IMR-90 (cell line): ENCODE data around the gene PYGB.

Source experiments
- BHLHE40 ChIP-seq: fragments of 150-350 bp; IDR thresholded peaks from 2 replicates; pipeline ENCODE4 v1.6.1; 2016; ENCODE audit warnings: mild to moderate bottlenecking, low read depth, low read length
- CEBPB ChIP-seq: IDR thresholded peaks from 2 replicates; pipeline ENCODE4 v1.6.1; 2012; ENCODE audit warnings: low read depth, low read length, improper control_type of control experiment
- CHD1 ChIP-seq: IDR thresholded peaks from 2 replicates; pipeline ENCODE4 v1.6.1; 2012; ENCODE audit warnings: low read depth, low read length, improper control_type of control experiment
- FOS ChIP-seq: fragments of 150-350 bp; IDR thresholded peaks from 2 replicates; pipeline ENCODE4 v1.6.1; 2016; ENCODE audit warnings: low read depth, low read length
- MAFK ChIP-seq: IDR thresholded peaks from 2 replicates; pipeline ENCODE4 v1.6.1; 2012; ENCODE audit warnings: low read depth, low read length, improper control_type of control experiment
- MAZ ChIP-seq: IDR thresholded peaks from 2 replicates; pipeline ENCODE4 v1.6.1; 2012; ENCODE audit warnings: low read depth, mild to moderate bottlenecking, low read length, improper control_type of control experiment, moderate library complexity, borderline replicate concordance
- POLR2A ChIP-seq: IDR thresholded peaks from 2 replicates; pipeline ENCODE4 v1.6.1; 2012; ENCODE audit warnings: mild to moderate bottlenecking, low read depth, low read length
- RAD21 ChIP-seq: IDR thresholded peaks from 2 replicates; pipeline ENCODE4 v1.6.1; 2012; ENCODE audit warnings: low read length, improper control_type of control experiment
- RFX5 ChIP-seq: IDR thresholded peaks from 2 replicates; pipeline ENCODE4 v1.8.0; 2012; ENCODE audit warnings: low read depth, mild to moderate bottlenecking, low read length, moderate library complexity
- SMC3 ChIP-seq: fragments of 150-350 bp; IDR thresholded peaks from 2 replicates; pipeline ENCODE4 v1.6.1; 2016; ENCODE audit warnings: low read depth, mild to moderate bottlenecking, antibody characterized with exemption, low read length, moderate library complexity
- USF2 ChIP-seq: fragments of 150-350 bp; IDR thresholded peaks from 2 replicates; pipeline ENCODE4 v1.6.1; 2017; ENCODE audit warnings: mild to moderate bottlenecking, antibody characterized with exemption, low read length, low read depth
- TF ChIP-seq, protein P1 (sequence below): conservative IDR thresholded peaks from 2 replicates; pipeline ENCODE4 v1.5.1; 2012; ENCODE audit warnings: mild to moderate bottlenecking, low read depth, low read length, improper control_type of control experiment

GRCh38 chr20:25257756-25258475 lies 10.0 kb downstream of the PYGB start:
- TF ChIP-seq, protein P1, sequence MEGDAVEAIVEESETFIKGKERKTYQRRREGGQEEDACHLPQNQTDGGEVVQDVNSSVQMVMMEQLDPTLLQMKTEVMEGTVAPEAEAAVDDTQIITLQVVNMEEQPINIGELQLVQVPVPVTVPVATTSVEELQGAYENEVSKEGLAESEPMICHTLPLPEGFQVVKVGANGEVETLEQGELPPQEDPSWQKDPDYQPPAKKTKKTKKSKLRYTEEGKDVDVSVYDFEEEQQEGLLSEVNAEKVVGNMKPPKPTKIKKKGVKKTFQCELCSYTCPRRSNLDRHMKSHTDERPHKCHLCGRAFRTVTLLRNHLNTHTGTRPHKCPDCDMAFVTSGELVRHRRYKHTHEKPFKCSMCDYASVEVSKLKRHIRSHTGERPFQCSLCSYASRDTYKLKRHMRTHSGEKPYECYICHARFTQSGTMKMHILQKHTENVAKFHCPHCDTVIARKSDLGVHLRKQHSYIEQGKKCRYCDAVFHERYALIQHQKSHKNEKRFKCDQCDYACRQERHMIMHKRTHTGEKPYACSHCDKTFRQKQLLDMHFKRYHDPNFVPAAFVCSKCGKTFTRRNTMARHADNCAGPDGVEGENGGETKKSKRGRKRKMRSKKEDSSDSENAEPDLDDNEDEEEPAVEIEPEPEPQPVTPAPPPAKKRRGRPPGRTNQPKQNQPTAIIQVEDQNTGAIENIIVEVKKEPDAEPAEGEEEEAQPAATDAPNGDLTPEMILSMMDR, result no peak
- TF ChIP-seq POLR2A (no peak), RAD21 (no peak), CHD1 (no peak), MAZ (no peak), MAFK (no peak), BHLHE40 (no peak), RFX5 (no peak), USF2 (no peak), CEBPB (no peak), FOS (no peak), SMC3 (no peak)
